ENCODE data around the gene SEC11A.
A peak's percentile ranks its signal among the peaks of the same experiment; 100 is the strongest.

Gene SEC11A

GRCh38 chr15:84716036-84716732, at the start of gene SEC11A:
Gene SEC11A, minus strand, starts transcription at chr15:84716139. Its CDS starts 64 bp downstream, at chr15:84716075.
- DNase-seq (ENCODE audit: low read depth): peak; percentile 68
- TF ChIP-seq CTCF (IDR thresholded peaks at IDR 0.05; ENCODE audit: low read depth, low read length, missing control alignments): no peak
- in situ Hi-C loops (cut with HindIII; ENCODE audit: low sequenced_read_pairs): no loop called here
- peak within 1 kb of the TSS; percentile 77 for H3K4me3 ChIP-seq (ENCODE audit: low read depth, low read length)

DNA sequence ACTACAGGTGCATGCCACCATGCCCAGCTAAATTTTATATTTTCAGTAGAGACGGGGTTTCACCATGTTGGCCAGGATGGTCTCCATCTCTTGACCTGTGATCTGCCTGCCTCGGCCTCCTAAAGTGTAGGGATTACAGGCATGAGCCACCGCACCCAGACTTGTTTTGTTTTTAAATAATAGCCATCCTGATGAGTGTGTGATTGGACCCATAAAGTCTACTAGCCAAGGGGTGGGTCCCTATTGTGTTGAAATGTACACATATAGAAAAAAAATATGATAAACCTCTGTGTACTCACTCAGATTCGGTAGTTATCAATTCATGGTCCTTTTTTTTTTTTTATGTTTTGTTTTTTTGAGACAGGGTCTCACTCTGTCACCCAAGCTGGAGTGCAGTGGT, 49.7 kb upstream of the SEC11A start:
- in situ Hi-C loops (cut with HindIII; ENCODE audit: low sequenced_read_pairs): no loop called here
- DNase-seq (ENCODE audit: low read depth): no peak
- no peak overlapping the region for H3K4me3 ChIP-seq (ENCODE audit: low read depth, low read length)
- TF ChIP-seq CTCF (IDR thresholded peaks at IDR 0.05; ENCODE audit: low read depth, low read length, missing control alignments): no peak

- DNase-seq (ENCODE audit: low read depth): no peak
- no peak overlapping the region for H3K4me3 ChIP-seq (ENCODE audit: low read depth, low read length)
- in situ Hi-C loops (cut with HindIII; ENCODE audit: low sequenced_read_pairs): no loop called here
- no peak for TF ChIP-seq CTCF (IDR thresholded peaks at IDR 0.05; ENCODE audit: low read depth, low read length, missing control alignments)
Measured at GRCh38 chr15:84764989-84765388, 49.0 kb upstream of the SEC11A start.

DNA sequence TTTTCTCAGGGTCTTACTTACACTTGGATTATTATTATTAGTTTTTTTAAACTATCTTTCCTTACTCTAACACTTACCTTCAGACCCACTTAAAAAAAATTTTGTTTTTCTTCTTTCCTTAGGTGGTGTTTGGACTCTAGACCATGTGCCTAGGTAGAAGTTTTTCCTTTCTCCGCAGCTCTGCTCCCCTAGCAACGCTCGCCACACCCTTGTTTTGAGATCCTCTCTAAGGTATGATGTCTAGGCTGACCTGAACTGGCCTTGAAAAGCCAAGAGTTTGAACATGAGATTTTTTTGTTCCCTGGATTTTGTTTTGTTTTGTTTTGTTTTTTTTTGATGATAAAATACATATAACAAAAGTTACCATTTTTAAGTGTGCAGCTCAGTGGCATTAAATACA, 48.6 kb upstream of the SEC11A start:
- TF ChIP-seq CTCF (IDR thresholded peaks at IDR 0.05; ENCODE audit: low read depth, low read length, missing control alignments): no peak
- no peak for DNase-seq (ENCODE audit: low read depth)
- in situ Hi-C loops (cut with HindIII; ENCODE audit: low sequenced_read_pairs): no loop called here
- H3K4me3 ChIP-seq (ENCODE audit: low read depth, low read length): no peak overlapping the region

- no peak for TF ChIP-seq CTCF (IDR thresholded peaks at IDR 0.05; ENCODE audit: low read depth, low read length, missing control alignments)
- no peak overlapping the region for H3K4me3 ChIP-seq (ENCODE audit: low read depth, low read length)
- DNase-seq (ENCODE audit: low read depth): no peak
- in situ Hi-C loops (cut with HindIII; ENCODE audit: low sequenced_read_pairs): no loop called here
Measured at GRCh38 chr15:84762840-84763572, 47.1 kb upstream of the SEC11A start.

DNA sequence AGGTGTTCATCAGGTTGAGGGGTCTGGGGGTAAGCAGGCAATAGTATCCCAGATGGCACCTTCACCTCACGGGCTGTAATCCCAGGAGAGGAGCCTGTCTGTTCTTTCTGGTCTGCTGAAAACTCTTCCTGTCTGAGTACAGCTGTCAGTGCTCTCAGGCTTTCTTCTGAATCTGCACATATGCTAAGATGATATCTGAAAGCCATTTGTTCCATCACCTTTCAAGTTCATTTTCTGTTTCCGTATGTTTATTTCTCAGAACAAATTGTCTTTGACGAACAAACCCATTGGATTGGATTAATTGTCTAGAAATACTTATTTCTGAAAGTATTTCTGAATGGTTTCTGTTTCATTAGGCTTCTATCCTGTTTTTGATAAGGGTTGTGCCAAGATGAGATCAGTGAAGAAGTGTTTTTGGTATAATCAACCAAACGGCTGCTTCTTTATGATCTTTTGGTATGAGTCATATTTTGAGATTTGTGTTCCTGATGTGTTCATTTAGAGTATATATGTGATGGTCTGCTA, 45.7 kb upstream of the SEC11A start:
- DNase-seq (ENCODE audit: low read depth): no peak
- in situ Hi-C loops (cut with HindIII; ENCODE audit: low sequenced_read_pairs): no loop called here
- no peak overlapping the region for H3K4me3 ChIP-seq (ENCODE audit: low read depth, low read length)
- no peak for TF ChIP-seq CTCF (IDR thresholded peaks at IDR 0.05; ENCODE audit: low read depth, low read length, missing control alignments)
